OCI-LY7 (cell line): ENCODE results near the gene WLS.

Source experiments
- CTCF ChIP-seq: fragments of 200-600 bp; sonication (generic); conservative IDR thresholded peaks from 2 replicates; pipeline ENCODE4 v1.5.1; 2014; ENCODE audit warnings: mild to moderate bottlenecking, antibody characterized with exemption, low read length, moderate library complexity, mixed read lengths
- EZH2phosphoT487 ChIP-seq: fragments of 200-600 bp; sonication (generic); IDR thresholded peaks from 2 replicates; pipeline ENCODE4 v1.6.1; 2018; ENCODE audit warnings: low read depth, borderline replicate concordance, mild to moderate bottlenecking, mixed run types, antibody characterized with exemption, low read length, moderate library complexity, mixed read lengths

- TF ChIP-seq CTCF (no peak), EZH2phosphoT487 (no peak)
Measured at GRCh38 chr1:68101829-68102228, 130.5 kb downstream of the WLS start.
